HG02943 (cell line): Measurements from ENCODE around the gene DCAF12L1.

Experiments used
- ATAC-seq: cut with Tn5 transposase; IDR thresholded peaks from one replicate; pipeline ENCODE4 v1.9.1; 2021; ENCODE audit warnings: mild to moderate bottlenecking, low read depth, moderate library complexity; ENCODE audit not compliant: unreplicated experiment

Gene DCAF12L1

GRCh38 chrX:126552313-126553022 lies at the start of gene DCAF12L1:
Gene DCAF12L1, minus strand, starts transcription at chrX:126552814. Its CDS starts 206 bp downstream, at chrX:126552608.
- ATAC-seq, result no peak

DNA sequence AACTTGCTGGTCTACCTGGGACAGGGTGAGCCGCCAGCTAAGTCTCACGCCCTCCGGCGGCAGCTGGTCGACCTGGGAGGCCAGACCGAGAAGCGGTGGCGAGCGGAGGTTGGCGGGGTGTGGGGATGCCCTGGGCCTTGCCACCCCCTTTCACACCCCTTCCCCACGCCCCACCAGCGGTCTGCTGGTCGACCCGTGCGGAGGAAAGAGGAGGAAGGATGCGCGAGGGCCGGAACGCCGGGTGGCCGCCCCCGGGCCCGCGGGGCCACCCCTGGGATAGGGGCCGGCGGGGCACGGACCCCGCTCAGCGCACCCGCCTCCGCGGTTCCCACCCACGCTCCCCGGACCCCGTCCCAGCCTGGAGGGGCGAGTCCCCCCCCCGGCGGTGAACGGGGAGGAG lies 28.3 kb upstream of the DCAF12L1 start:
- ATAC-seq, result no peak

- no peak for ATAC-seq
These were observed 23.3 kb upstream of the DCAF12L1 start for GRCh38 chrX:126575911-126576310.

GRCh38 chrX:126557151-126557550 lies 4.5 kb upstream of the DCAF12L1 start:
- ATAC-seq, result no peak

- no peak for ATAC-seq
These were observed 795 bp downstream of the DCAF12L1 start for GRCh38 chrX:126551725-126552312.

GRCh38 chrX:126551306-126551705 lies 1.3 kb downstream of the DCAF12L1 start:
- no peak for ATAC-seq

DNA sequence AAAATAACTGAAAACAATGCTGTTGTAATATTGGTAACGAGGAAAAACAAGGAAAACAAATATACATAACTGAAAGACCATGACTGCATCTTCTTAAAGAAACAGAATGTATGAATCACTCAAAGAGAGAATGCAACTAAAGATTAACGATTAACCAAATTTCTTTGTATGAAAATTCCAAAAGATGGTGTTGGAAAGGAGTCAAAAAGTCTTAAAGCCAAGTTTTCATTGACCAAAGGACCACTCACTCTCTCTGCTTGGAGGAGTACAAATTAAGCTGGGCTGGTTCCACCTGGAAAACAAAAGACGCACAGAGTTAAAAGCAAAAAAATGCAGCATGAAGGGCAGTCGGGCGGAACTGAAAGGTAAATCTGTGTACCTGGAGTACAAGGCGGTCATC lies 1.8 kb downstream of the DCAF12L1 start:
- ATAC-seq, result no peak

DNA sequence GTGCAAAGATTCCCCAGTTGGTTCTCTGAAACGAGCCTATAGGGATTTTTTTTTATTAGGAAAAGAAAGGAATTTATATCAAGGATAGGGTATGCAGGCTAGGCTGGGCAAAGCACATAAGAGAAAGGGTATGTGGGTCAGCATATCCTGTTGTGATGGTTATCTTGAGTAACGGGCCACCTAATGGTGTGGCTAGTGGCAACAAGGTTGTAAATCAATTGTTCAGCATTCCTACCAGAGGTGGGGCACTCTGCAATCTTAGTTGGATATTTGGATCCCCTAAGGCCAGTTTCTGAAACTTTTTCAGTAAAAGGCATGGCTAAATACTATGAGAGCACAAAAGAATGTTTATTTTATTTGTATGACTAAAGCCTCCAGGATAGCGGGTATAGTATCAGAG lies 42.7 kb downstream of the DCAF12L1 start:
- ATAC-seq, result no peak
